Neural cell (in vitro differentiated cells): ENCODE measurements around the gene SYT7. TPM values are rescaled to one million over a fixed set of nuclear protein-coding genes. Genes with fewer than 3 reads are reported as not detected.

Experiments
- H2AFZ ChIP-seq: fragments of 200-600, 300-800 bp; sonication (generic), shearing (Covaris generic); 2 replicates; pipeline ENCODE4 v1.6.0; 2014; ENCODE audit warnings: low read depth, mild to moderate bottlenecking, antibody characterized with exemption, low read length, moderate library complexity
- H3F3A ChIP-seq: fragments of 200-600 bp; shearing (Covaris generic); 2 replicates; pipeline ENCODE4 v1.6.1; 2016; ENCODE audit warnings: mild to moderate bottlenecking, moderate library complexity, mixed read lengths, antibody characterized with exemption, low read length; ENCODE audit not compliant: insufficient read depth, poor library complexity, severe bottlenecking
- H3K27ac ChIP-seq: fragments of 200-600, 300-800 bp; sonication (generic), shearing (Covaris generic); 2 replicates; pipeline ENCODE4 v1.5.1; 2014; ENCODE audit warnings: mild to moderate bottlenecking, low read length, moderate library complexity
- H3K27me3 ChIP-seq: fragments of 300-800, 200-600 bp; sonication (generic), shearing (Covaris generic); 2 replicates; pipeline ENCODE4 v1.6.0; 2014; ENCODE audit warnings: mild to moderate bottlenecking, low read depth, low read length, moderate library complexity; ENCODE audit not compliant: insufficient read depth
- H3K36me3 ChIP-seq: fragments of 300-800, 200-600 bp; sonication (generic), shearing (Covaris generic); 2 replicates; pipeline ENCODE4 v1.5.1; 2014; ENCODE audit warnings: mild to moderate bottlenecking, antibody characterized with exemption, low read length, moderate library complexity; ENCODE audit not compliant: insufficient read depth
- H3K4me2 ChIP-seq: fragments of 300-800, 200-600 bp; sonication (generic), shearing (Covaris generic); 2 replicates; pipeline ENCODE4 v1.6.0; 2014; ENCODE audit warnings: mild to moderate bottlenecking, low read length
- H3K4me3 ChIP-seq: fragments of 300-800, 200-600 bp; sonication (generic), shearing (Covaris generic); 2 replicates; pipeline ENCODE4 v1.5.1; 2014; ENCODE audit warnings: mild to moderate bottlenecking, low read length, moderate library complexity
- H3K79me2 ChIP-seq: fragments of 200-600 bp; shearing (Covaris generic); replicated peaks from 2 replicates; pipeline ENCODE4 v1.6.0; 2014; ENCODE audit warnings: mild to moderate bottlenecking, low read length, moderate library complexity; ENCODE audit not compliant: insufficient read depth
- H3K9ac ChIP-seq: fragments of 300-800, 200-600 bp; sonication (generic), shearing (Covaris generic); 2 replicates; pipeline ENCODE4 v1.6.1; 2016; ENCODE audit warnings: mild to moderate bottlenecking, low read length, mixed read lengths
- H3K9me2 ChIP-seq: fragments of 200-600 bp; shearing (Covaris generic); 2 replicates; pipeline ENCODE4 v1.6.1; 2016; ENCODE audit warnings: mild to moderate bottlenecking, low read length, mixed read lengths; ENCODE audit not compliant: insufficient read depth
- H3K9me3 ChIP-seq: fragments of 200-600, 300-800 bp; sonication (generic), shearing (Covaris generic); 2 replicates; pipeline ENCODE4 v1.6.1; 2016; ENCODE audit warnings: mild to moderate bottlenecking, mixed run types, low read length, moderate library complexity, mixed read lengths
- H4K20me1 ChIP-seq: fragments of 200-600 bp; shearing (Covaris generic); 2 replicates; pipeline ENCODE4 v1.6.1; 2016; ENCODE audit warnings: mild to moderate bottlenecking, mixed run types; ENCODE audit not compliant: insufficient read depth
- EP300 ChIP-seq: fragments of 450-650 bp; conservative IDR thresholded peaks from 2 replicates; pipeline ENCODE4 v1.6.1; 2014; ENCODE audit warnings: antibody characterized with exemption, mild to moderate bottlenecking, moderate library complexity; ENCODE audit not compliant: poor library complexity, severe bottlenecking
- EZH2 ChIP-seq: fragments of 200-600, 300-800 bp; shearing (Covaris generic), sonication (generic); IDR thresholded peaks from 2 replicates; pipeline ENCODE4 v1.6.1; 2014; ENCODE audit warnings: antibody characterized with exemption, low read length, borderline replicate concordance, mild to moderate bottlenecking; ENCODE audit not compliant: insufficient read depth, poor library complexity, severe bottlenecking
- MXI1 ChIP-seq: fragments of 450-650 bp; conservative IDR thresholded peaks from 2 replicates; pipeline ENCODE4 v1.6.1; 2014; ENCODE audit warnings: antibody characterized with exemption, mild to moderate bottlenecking; ENCODE audit not compliant: poor library complexity, severe bottlenecking
- POLR2AphosphoS5 ChIP-seq: IDR thresholded peaks from 2 replicates; pipeline ENCODE4 v1.6.1; 2012
- RAD21 ChIP-seq: fragments of 450-650 bp; conservative IDR thresholded peaks from 2 replicates; pipeline ENCODE4 v1.6.1; 2014; ENCODE audit warnings: antibody characterized with exemption, mild to moderate bottlenecking, moderate library complexity
- REST ChIP-seq: IDR thresholded peaks from 2 replicates; pipeline ENCODE4 v1.6.1; 2012; ENCODE audit warnings: borderline replicate concordance
- SMC3 ChIP-seq: fragments of 450-650 bp; conservative IDR thresholded peaks from 2 replicates; pipeline ENCODE4 v1.6.1; 2014; ENCODE audit warnings: antibody characterized with exemption, mild to moderate bottlenecking, moderate library complexity; ENCODE audit not compliant: poor library complexity
- TAF1 ChIP-seq: IDR thresholded peaks from 2 replicates; pipeline ENCODE4 v1.6.1; 2012; ENCODE audit warnings: low read depth
- polyA plus RNA-seq: library from polyadenylated mRNA; depleted of rRNA; stranded (reverse); fragments of >200 nt; gene quantifications from 2 replicates; pipeline ENCODE4 v1.2.3, GENCODE V29; 2014
- TF ChIP-seq, protein P1 (sequence below): fragments of 450-650 bp; IDR thresholded peaks from 2 replicates; pipeline ENCODE4 v1.5.1; 2014; ENCODE audit warnings: antibody characterized with exemption, mild to moderate bottlenecking, moderate library complexity; ENCODE audit not compliant: poor library complexity, severe bottlenecking

The SYT7 gene
- polyA plus RNA-seq, 1 donor from 2014 or later, result 14.0 TPM

GRCh38 chr11:61488651-61489291 lies 92.1 kb downstream of the SYT7 start:
- H2AFZ ChIP-seq, result no peak overlapping the region
- no peaks in the 10 kb centered on the region for H4K20me1 ChIP-seq
- no peaks in the 10 kb centered on the region for H3K79me2 ChIP-seq
- TF ChIP-seq REST (no peak), EZH2 (no peak), TAF1 (no peak), SMC3 (no peak), RAD21 (no peak), POLR2AphosphoS5 (peak; percentile 10)
- H3K9me2 ChIP-seq, result no peaks in the 10 kb centered on the region
- no peaks in the 10 kb centered on the region for H3K9me3 ChIP-seq
- H3K4me3 ChIP-seq, result no peak overlapping the region
- H3K27ac ChIP-seq, result no peak overlapping the region
- H3F3A ChIP-seq, result no peaks in the 10 kb centered on the region
- H3K27me3 ChIP-seq, result no peaks in the 10 kb centered on the region
- H3K4me2 ChIP-seq, result no peak overlapping the region
- H3K9ac ChIP-seq, result no peak overlapping the region
- no peaks in the 10 kb centered on the region for H3K36me3 ChIP-seq

DNA sequence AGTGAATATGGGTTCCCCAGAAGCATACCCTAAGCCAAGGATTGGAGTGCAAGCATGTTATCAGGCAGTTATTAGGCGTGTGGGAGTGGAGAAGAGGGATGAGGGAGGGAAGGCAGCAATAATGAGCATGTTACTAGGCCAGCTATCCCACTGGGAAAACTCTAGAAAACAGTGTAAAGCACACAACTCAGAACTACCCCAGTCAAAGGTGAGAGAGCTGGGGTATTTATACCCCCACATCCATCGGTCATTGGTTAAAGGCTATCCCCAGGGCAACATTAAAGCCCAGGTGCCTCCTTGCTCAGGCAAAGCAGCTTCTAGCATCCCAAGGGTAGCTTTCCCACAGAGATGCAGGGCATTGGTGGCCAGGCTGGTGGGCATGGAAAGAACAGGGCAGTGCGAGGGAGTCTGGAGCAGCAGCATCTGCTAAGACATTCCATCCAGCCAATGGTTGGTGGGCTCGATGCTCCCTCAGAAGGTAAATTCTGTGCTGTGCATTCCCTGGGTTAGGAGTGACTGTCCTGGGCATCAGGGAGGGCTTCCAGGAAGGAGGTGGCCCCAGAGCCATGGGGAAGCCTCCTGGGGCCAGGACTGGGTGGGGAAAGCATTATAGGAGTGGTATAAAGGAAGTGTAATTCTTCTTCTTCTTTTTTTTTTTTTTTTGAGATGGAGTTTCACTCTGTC lies 93.4 kb downstream of the SYT7 start:
- Histone ChIP-seq H3K27me3 (no peaks in the 10 kb centered on the region), H3K36me3 (no peaks in the 10 kb centered on the region), H3K9ac (no peak overlapping the region), H3K4me2 (no peak overlapping the region), H3K4me3 (no peak overlapping the region), H3K27ac (no peak overlapping the region), H2AFZ (no peak overlapping the region), H3F3A (no peaks in the 10 kb centered on the region), H4K20me1 (no peaks in the 10 kb centered on the region), H3K79me2 (no peaks in the 10 kb centered on the region), H3K9me2 (no peaks in the 10 kb centered on the region), H3K9me3 (no peaks in the 10 kb centered on the region)
- TF ChIP-seq EP300 (no peak), EZH2 (no peak), TAF1 (no peak), POLR2AphosphoS5 (no peak), RAD21 (no peak), REST (no peak), MXI1 (no peak), SMC3 (no peak)
- TF ChIP-seq, protein P1, sequence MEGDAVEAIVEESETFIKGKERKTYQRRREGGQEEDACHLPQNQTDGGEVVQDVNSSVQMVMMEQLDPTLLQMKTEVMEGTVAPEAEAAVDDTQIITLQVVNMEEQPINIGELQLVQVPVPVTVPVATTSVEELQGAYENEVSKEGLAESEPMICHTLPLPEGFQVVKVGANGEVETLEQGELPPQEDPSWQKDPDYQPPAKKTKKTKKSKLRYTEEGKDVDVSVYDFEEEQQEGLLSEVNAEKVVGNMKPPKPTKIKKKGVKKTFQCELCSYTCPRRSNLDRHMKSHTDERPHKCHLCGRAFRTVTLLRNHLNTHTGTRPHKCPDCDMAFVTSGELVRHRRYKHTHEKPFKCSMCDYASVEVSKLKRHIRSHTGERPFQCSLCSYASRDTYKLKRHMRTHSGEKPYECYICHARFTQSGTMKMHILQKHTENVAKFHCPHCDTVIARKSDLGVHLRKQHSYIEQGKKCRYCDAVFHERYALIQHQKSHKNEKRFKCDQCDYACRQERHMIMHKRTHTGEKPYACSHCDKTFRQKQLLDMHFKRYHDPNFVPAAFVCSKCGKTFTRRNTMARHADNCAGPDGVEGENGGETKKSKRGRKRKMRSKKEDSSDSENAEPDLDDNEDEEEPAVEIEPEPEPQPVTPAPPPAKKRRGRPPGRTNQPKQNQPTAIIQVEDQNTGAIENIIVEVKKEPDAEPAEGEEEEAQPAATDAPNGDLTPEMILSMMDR, result no peak
